Glomerular visceral epithelial cell (primary cell): ENCODE data around the gene PCDH11X.
"Not testable (repeated sequence)": the region's sequence is repeated elsewhere in the genome, so short reads cannot be mapped to it uniquely, and the experiment has no call there.

Experiments used
- DNase-seq: peaks from one replicate; pipeline ENCODE4 v3.0.0-alpha.2; 2016; ENCODE audit errors: extremely low spot score

The PCDH11X gene

GRCh38 chrX:91779135-91779534 lies at the start of gene PCDH11X:
TSS of gene PCDH11X (plus strand) at chrX:91779375. CDS start at chrX:91835505, 56,130 bp downstream.
- not testable (repeated sequence) for DNase-seq

- DNase-seq, result not testable (repeated sequence)
Measured at GRCh38 chrX:91747446-91747845, 31.7 kb upstream of the PCDH11X start.

- not testable (repeated sequence) for DNase-seq
Measured at GRCh38 chrX:91753022-91753421, 26.2 kb upstream of the PCDH11X start.

- not testable (repeated sequence) for DNase-seq
Measured at GRCh38 chrX:91770619-91771488, 8.3 kb upstream of the PCDH11X start.

GRCh38 chrX:91773943-91774342 lies 5.2 kb upstream of the PCDH11X start:
- DNase-seq, result not testable (repeated sequence)

- not testable (repeated sequence) for DNase-seq
Measured at GRCh38 chrX:91780008-91780407, 833 bp downstream of the PCDH11X start.

GRCh38 chrX:91780698-91781097 lies 1.5 kb downstream of the PCDH11X start:
- not testable (repeated sequence) for DNase-seq

GRCh38 chrX:91781553-91782298 lies 2.6 kb downstream of the PCDH11X start:
- DNase-seq, result not testable (repeated sequence)

- DNase-seq, result not testable (repeated sequence)
Measured at GRCh38 chrX:91782825-91783224, 3.6 kb downstream of the PCDH11X start.

GRCh38 chrX:91817537-91817936 lies 38.4 kb downstream of the PCDH11X start:
- not testable (repeated sequence) for DNase-seq

- not testable (repeated sequence) for DNase-seq
Measured at GRCh38 chrX:91825321-91825720, 46.1 kb downstream of the PCDH11X start.
